ENCODE data around the gene RGS3. TPM values are rescaled to one million over a fixed set of nuclear protein-coding genes. Genes with fewer than 3 reads are reported as not detected.

Gene RGS3
- polyA plus RNA-seq, 1 of the 3 experiments (the other 2 are of a cell fraction) = 50.6 TPM

DNA sequence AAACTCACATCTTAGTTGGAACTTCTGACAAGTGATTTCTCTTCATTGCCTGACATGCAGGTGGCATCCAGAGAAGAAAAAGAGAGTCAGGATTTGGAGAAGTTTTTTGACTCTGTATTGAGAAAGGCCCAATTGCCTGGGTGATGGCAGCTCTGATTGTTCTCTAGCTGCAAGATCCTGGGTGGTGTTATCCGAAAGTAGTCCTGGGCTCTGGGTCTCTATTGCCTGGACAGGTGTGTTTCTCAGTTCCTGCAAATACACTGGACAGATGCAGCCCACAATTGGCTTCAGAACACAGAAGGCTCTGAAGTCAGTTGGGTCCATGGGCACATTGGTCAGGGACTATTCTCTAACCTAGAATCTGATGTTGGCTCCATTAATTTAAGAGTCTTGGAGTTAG is 67.4 kb downstream of the RGS3 start (continued):
- TF ChIP-seq, protein P1, sequence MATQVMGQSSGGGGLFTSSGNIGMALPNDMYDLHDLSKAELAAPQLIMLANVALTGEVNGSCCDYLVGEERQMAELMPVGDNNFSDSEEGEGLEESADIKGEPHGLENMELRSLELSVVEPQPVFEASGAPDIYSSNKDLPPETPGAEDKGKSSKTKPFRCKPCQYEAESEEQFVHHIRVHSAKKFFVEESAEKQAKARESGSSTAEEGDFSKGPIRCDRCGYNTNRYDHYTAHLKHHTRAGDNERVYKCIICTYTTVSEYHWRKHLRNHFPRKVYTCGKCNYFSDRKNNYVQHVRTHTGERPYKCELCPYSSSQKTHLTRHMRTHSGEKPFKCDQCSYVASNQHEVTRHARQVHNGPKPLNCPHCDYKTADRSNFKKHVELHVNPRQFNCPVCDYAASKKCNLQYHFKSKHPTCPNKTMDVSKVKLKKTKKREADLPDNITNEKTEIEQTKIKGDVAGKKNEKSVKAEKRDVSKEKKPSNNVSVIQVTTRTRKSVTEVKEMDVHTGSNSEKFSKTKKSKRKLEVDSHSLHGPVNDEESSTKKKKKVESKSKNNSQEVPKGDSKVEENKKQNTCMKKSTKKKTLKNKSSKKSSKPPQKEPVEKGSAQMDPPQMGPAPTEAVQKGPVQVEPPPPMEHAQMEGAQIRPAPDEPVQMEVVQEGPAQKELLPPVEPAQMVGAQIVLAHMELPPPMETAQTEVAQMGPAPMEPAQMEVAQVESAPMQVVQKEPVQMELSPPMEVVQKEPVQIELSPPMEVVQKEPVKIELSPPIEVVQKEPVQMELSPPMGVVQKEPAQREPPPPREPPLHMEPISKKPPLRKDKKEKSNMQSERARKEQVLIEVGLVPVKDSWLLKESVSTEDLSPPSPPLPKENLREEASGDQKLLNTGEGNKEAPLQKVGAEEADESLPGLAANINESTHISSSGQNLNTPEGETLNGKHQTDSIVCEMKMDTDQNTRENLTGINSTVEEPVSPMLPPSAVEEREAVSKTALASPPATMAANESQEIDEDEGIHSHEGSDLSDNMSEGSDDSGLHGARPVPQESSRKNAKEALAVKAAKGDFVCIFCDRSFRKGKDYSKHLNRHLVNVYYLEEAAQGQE (IDR thresholded peaks at IDR 0.05; ENCODE audit: low read depth, low read length) = no peak
- TF ChIP-seq YY1 (IDR thresholded peaks at IDR 0.05; ENCODE audit: low read depth) = no peak
- TF ChIP-seq TEAD4 (IDR thresholded peaks at IDR 0.05; ENCODE audit: borderline replicate concordance, insufficient read depth) = no peak
- TF ChIP-seq FOXJ3 (CRISPR knock-in tag; IDR thresholded peaks at IDR 0.05) = no peak
- no peak for TF ChIP-seq NRF1 (IDR thresholded peaks at IDR 0.05; ENCODE audit: low read depth, low read length)

DNA sequence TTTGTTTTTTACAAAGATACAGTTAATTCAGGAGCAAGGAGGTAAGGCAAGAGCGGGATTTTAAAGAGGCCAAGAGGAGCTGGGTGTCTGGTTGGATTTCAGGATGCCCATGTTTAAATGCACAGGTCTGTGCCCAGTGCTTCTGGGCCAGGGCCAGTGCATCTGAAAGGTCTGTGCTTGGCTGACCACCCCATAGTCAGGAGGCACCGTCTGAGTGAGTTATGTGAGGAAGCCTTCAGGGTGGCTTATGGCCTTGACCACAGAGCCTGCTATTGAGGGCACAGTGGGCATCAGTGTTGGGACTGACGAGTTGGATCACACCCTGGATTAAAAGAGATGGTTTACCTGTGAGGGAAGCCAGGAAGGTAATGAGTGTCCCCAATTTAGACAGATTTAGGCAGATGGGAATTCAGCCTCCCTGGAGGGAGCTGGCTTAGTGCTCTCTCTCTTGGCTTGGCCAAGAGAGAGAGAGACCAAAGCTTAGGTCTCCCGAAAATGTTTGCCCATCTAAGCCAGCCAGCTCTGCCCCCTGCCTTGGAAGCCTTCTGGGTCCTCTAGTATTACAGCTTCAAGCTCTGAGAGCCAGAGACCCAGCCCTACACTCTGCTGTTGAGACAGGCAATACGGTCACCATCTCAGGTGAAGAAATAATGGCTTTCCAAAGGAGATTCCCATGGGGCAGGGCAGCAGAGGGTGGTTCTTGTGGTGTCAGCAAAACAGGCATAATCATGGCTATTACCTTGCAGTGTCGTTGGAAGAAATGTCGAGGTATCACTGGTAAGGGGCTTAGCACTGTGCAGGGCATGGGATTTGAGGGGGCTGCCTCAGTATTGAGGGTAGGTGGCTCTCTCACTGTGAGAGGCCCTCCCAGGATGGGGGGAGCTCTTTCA is 68.6 kb downstream of the RGS3 start:
- H3K27ac ChIP-seq (ENCODE audit: low read depth in 2 of 2, low read length in 1 of 2) = no peak overlapping the region
- POLR2A ChIA-PET = no interaction called here

DNA sequence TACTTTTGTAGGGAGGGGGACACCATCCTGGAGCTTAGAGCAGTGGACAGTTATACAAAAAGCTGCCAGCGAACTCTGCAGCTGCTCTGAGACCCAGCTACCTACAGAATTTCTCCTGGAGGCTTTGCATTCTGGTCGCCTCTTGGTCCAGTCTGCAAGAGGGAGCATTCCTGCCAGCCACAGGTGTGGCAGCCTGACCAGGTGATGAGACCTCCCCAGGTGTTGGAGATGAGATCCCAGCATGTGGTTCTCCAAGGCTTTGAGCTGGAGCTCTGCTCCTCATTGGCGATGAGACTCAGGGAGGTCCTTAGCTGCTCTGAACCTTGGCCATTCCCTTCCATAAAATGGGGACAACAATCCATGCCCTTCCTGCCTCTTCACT is 69.3 kb downstream of the RGS3 start:
- WGBS (ENCODE audit: low lambda C conversion rate) = 100% methylated on average over 1 of the region's 3 CpGs
- CTCF ChIA-PET = interaction anchor here (0.6 kb wide), 1 partner anchor 55 kb away, joined by 3 read pairs; no protein-coding TSS in a partner anchor
- TF ChIP-seq FOXJ3 (CRISPR knock-in tag; IDR thresholded peaks at IDR 0.05) (no peak), POLR2AphosphoS5 (IDR thresholded peaks at IDR 0.05; ENCODE audit: low read depth, low read length) (no peak), TAF1 (IDR thresholded peaks at IDR 0.05; ENCODE audit: borderline replicate concordance, low read depth, low read length) (no peak), RAD21 (IDR thresholded peaks at IDR 0.05; ENCODE audit: low read length) (no peak), TCF12 (IDR thresholded peaks at IDR 0.05) (no peak), MEF2A (IDR thresholded peaks at IDR 0.05; ENCODE audit: borderline replicate concordance, low read depth) (no peak), FOSL2 (IDR thresholded peaks at IDR 0.05; ENCODE audit: borderline replicate concordance, low read depth) (no peak), RFX5 (IDR thresholded peaks at IDR 0.05; ENCODE audit: low read length) (no peak), RCOR1 (IDR thresholded peaks at IDR 0.05; ENCODE audit: low read length) (no peak)
- TF ChIP-seq, protein P2, sequence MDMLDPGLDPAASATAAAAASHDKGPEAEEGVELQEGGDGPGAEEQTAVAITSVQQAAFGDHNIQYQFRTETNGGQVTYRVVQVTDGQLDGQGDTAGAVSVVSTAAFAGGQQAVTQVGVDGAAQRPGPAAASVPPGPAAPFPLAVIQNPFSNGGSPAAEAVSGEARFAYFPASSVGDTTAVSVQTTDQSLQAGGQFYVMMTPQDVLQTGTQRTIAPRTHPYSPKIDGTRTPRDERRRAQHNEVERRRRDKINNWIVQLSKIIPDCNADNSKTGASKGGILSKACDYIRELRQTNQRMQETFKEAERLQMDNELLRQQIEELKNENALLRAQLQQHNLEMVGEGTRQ (IDR thresholded peaks at IDR 0.05; ENCODE audit: borderline replicate concordance, low read depth, low read length) = no peak

More for the DNA sequence above, 68.6 kb downstream of the RGS3 start:
- no peak for DNase-seq
- Histone ChIP-seq H4K20me1 (ENCODE audit: insufficient read depth) (no peaks in the 10 kb centered on the region), H3K9me3 (no peaks in the 10 kb centered on the region), H3K27me3 (ENCODE audit: insufficient read depth) (no peaks in the 10 kb centered on the region), H2AFZ (ENCODE audit: low read depth) (no peak overlapping the region), H3K4me2 (no peak overlapping the region), H3F3A (replicated peaks; ENCODE audit: insufficient read depth) (no peaks in the 10 kb centered on the region), H3K9ac (no peak overlapping the region), H3K36me3 (replicated peaks in 1 of 2; ENCODE audit: control insufficient read depth in 1 of 2, insufficient read depth in 2 of 2, low read length in 1 of 2) (no peaks in the 10 kb centered on the region), H3K9me2 (no peaks in the 10 kb centered on the region), H3K79me2 (ENCODE audit: insufficient read depth) (no peaks in the 10 kb centered on the region), H3K4me1 (ENCODE audit: control insufficient read depth in 1 of 2, insufficient read depth in 2 of 2, low read depth in 1 of 2, low read length in 1 of 2) (peaks cover 0 to 32% of the 10 kb centered on the region in 2 experiments; a peak in 1 of 4 replicates), H3K4me3 (ENCODE audit: low read depth in 2 of 2, low read length in 1 of 2) (no peak overlapping the region)
- 70% methylated on average over 6 of the region's 7 CpGs for whole genome bisulfite sequencing (ENCODE audit: low lambda C conversion rate)
- CTCF ChIA-PET = interaction anchor here (0.6 to 1.5 kb wide), 2 partner anchors 55 to 59 kb away, joined by 3 to 4 read pairs; no protein-coding TSS in a partner anchor
- TF ChIP-seq GATA2 (CRISPR knock-in tag; IDR thresholded peaks at IDR 0.05) = no peak
- TF ChIP-seq SMC3 (IDR thresholded peaks at IDR 0.05; ENCODE audit: low read depth, low read length) = no peak
- TF ChIP-seq, protein P3, sequence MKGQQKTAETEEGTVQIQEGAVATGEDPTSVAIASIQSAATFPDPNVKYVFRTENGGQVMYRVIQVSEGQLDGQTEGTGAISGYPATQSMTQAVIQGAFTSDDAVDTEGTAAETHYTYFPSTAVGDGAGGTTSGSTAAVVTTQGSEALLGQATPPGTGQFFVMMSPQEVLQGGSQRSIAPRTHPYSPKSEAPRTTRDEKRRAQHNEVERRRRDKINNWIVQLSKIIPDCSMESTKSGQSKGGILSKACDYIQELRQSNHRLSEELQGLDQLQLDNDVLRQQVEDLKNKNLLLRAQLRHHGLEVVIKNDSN (IDR thresholded peaks at IDR 0.05; ENCODE audit: borderline replicate concordance, low read depth) = no peak
- TF ChIP-seq RCOR1 (IDR thresholded peaks at IDR 0.05; ENCODE audit: low read length) = no peak

More for the DNA sequence above, 69.3 kb downstream of the RGS3 start:
- Histone ChIP-seq H2AFZ (ENCODE audit: low read depth) (no peak overlapping the region), H3K4me3 (ENCODE audit: low read depth in 2 of 2, low read length in 1 of 2) (no peak overlapping the region), H3K4me1 (ENCODE audit: control insufficient read depth in 1 of 2, insufficient read depth in 2 of 2, low read depth in 1 of 2, low read length in 1 of 2) (peaks cover 0 to 38% of the 10 kb centered on the region in 2 experiments; a peak in 1 of 4 replicates), H3K9ac (no peak overlapping the region), H3K9me2 (no peaks in the 10 kb centered on the region), H3K27me3 (ENCODE audit: insufficient read depth) (no peaks in the 10 kb centered on the region), H3K27ac (ENCODE audit: low read depth in 2 of 2, low read length in 1 of 2) (no peak overlapping the region), H3K9me3 (no peaks in the 10 kb centered on the region), H3K79me2 (ENCODE audit: insufficient read depth) (no peaks in the 10 kb centered on the region), H3K4me2 (no peak overlapping the region), H3K36me3 (replicated peaks in 1 of 2; ENCODE audit: control insufficient read depth in 1 of 2, insufficient read depth in 2 of 2, low read length in 1 of 2) (no peaks in the 10 kb centered on the region), H3F3A (replicated peaks; ENCODE audit: insufficient read depth) (no peaks in the 10 kb centered on the region), H4K20me1 (ENCODE audit: insufficient read depth) (no peaks in the 10 kb centered on the region)
- DNase-seq = no peak
- POLR2A ChIA-PET = no interaction called here
